DOHH2 (cell line): Measurements from ENCODE around the gene LBX1.

ENCODE experiments used
- EZH2phosphoT487 ChIP-seq: fragments of 200-600 bp; sonication (generic); IDR thresholded peaks from 2 replicates; pipeline ENCODE4 v1.6.1; 2017; ENCODE audit warnings: borderline replicate concordance, mild to moderate bottlenecking, antibody characterized with exemption, low read length, moderate library complexity, mixed read lengths
- TF ChIP-seq, protein P1 (sequence below): fragments of 200-600 bp; sonication (generic); IDR thresholded peaks from one replicate; pipeline ENCODE4 v1.5.1; 2014; ENCODE audit warnings: antibody characterized with exemption, mild to moderate bottlenecking, low read depth, low read length; ENCODE audit not compliant: poor library complexity, severe bottlenecking

DNA sequence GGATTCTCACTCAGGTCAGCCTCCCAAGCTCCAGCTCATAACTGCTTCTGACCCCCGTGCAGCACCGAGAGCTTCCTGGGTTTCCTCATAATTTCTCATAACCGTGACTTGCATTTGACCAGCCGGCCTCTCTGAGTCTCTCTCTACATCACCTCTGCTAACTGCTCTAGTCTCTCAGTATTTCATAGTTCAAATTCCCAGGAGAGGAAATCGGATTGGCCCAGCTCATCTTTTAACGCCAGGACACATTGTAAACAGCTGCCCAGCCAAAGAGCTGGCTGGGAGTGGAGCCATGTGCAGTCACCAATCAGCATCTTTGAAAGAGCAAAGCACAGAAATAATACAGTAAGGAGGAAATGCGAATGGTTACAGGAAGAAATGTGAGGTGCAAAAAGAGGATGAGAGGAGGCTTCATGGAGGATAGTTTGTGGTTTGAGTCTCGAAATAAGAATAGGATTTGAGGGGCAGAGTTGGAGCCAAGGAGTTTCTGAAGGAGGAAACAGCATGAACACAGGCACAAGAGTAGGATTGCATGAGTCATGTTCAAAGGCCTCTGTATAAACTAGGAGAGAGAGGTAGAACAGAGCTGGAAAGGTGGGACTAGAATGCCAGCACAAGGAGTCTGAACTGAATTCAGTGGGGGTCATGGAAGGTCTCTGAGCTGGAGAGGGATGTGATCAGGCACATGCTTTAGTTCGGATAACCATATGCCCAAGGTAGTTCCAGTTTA lies 15.2 kb upstream of the LBX1 start:
- TF ChIP-seq, protein P1, sequence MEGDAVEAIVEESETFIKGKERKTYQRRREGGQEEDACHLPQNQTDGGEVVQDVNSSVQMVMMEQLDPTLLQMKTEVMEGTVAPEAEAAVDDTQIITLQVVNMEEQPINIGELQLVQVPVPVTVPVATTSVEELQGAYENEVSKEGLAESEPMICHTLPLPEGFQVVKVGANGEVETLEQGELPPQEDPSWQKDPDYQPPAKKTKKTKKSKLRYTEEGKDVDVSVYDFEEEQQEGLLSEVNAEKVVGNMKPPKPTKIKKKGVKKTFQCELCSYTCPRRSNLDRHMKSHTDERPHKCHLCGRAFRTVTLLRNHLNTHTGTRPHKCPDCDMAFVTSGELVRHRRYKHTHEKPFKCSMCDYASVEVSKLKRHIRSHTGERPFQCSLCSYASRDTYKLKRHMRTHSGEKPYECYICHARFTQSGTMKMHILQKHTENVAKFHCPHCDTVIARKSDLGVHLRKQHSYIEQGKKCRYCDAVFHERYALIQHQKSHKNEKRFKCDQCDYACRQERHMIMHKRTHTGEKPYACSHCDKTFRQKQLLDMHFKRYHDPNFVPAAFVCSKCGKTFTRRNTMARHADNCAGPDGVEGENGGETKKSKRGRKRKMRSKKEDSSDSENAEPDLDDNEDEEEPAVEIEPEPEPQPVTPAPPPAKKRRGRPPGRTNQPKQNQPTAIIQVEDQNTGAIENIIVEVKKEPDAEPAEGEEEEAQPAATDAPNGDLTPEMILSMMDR, result no peak
- no peak for TF ChIP-seq EZH2phosphoT487
